Stomach (tissue), 4 donors: ENCODE data around the gene ZNF628.

Source experiments
- EP300 ChIP-seq: sonication (generic); formaldehyde crosslinking; IDR thresholded peaks from one replicate; pipeline ENCODE4 v1.6.1; 2017; ENCODE audit warnings: antibody characterized with exemption
- POLR2A ChIP-seq, 4 donors: fragments of 450-650 bp; IDR thresholded peaks; one replicate each; pipeline ENCODE4 v1.6.1; 2016; ENCODE audit warnings: antibody characterized with exemption in 4 of 4, control low read depth in 2 of 4, mild to moderate bottlenecking in 1 of 4, moderate library complexity in 1 of 4
- POLR2AphosphoS5 ChIP-seq, 3 donors: sonication (generic); formaldehyde crosslinking; IDR thresholded peaks; one replicate each; pipeline ENCODE4 v1.6.1; 2016; ENCODE audit warnings: antibody characterized with exemption in 3 of 3
- TF ChIP-seq, protein P1 (sequence below), 7 experiments: fragments of 450-650 bp in 4 of 7; fragments of 200-600 bp in 3 of 7; sonication (generic) in 3 of 7; IDR thresholded peaks; one replicate each; pipeline ENCODE4 v1.5.1; 2016 to 2019; ENCODE audit warnings: antibody characterized with exemption in 7 of 7, control low read depth in 2 of 7, mild to moderate bottlenecking in 1 of 7

DNA sequence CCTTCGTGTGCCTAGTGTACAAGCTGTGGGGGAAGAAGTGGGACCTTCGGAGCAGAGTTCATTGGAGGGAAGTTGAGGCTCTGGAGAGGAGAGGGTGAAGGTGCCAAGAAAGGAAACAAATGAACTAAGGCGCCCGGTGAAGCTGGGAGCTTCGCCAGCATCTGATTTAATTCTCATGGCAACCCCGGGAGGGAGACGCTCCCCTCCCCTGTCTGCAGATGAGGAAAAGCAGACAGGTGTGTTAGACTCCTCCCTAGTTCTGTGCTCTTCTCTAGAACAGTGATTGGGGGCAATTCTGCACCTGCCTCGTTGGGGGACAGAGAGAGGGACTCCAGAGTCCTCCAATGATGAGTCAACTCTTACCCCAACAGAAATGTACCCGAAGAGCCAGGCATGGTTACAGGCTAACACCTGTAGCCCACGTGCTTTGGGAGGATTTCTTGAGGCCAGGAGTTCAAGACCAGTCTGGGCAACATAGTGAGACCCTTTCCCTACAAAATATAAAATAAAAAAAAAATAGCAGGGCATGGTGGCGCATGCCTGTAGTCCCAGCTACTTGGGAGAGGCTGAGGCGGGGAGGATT is 16.0 kb downstream of the ZNF628 start:
- TF ChIP-seq POLR2A (IDR thresholded peaks at IDR 0.05) (no peak), POLR2AphosphoS5 (IDR thresholded peaks at IDR 0.05) (no peak), EP300 (no peak)
- TF ChIP-seq, protein P1, sequence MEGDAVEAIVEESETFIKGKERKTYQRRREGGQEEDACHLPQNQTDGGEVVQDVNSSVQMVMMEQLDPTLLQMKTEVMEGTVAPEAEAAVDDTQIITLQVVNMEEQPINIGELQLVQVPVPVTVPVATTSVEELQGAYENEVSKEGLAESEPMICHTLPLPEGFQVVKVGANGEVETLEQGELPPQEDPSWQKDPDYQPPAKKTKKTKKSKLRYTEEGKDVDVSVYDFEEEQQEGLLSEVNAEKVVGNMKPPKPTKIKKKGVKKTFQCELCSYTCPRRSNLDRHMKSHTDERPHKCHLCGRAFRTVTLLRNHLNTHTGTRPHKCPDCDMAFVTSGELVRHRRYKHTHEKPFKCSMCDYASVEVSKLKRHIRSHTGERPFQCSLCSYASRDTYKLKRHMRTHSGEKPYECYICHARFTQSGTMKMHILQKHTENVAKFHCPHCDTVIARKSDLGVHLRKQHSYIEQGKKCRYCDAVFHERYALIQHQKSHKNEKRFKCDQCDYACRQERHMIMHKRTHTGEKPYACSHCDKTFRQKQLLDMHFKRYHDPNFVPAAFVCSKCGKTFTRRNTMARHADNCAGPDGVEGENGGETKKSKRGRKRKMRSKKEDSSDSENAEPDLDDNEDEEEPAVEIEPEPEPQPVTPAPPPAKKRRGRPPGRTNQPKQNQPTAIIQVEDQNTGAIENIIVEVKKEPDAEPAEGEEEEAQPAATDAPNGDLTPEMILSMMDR (IDR thresholded peaks at IDR 0.05) = no peak
